H1 (cell line): ENCODE measurements around the gene CNGA1. TPM values are rescaled to one million over a fixed set of nuclear protein-coding genes. Genes with fewer than 3 reads are reported as not detected.
A peak's percentile ranks its signal among the peaks of the same experiment; 100 is the strongest.

ENCODE experiments used
- CTCF ChIA-PET: fragments of 300-600 bp; sonication (Branson Sonifier 250); formaldehyde crosslinking; loops from one replicate; lab custom pipeline; 2021; ENCODE audit not compliant: partially characterized antibody; lab: Charles Lee
- POLR2A ChIA-PET: fragments of 300-600 bp; sonication (Branson Sonifier 250); formaldehyde crosslinking; loops from one replicate; lab custom pipeline; 2021; ENCODE audit warnings: inconsistent platforms; ENCODE audit not compliant: partially characterized antibody; lab: Charles Lee
- DNase-seq, 2 experiments: peaks; one replicate each; pipeline versions ENCODE4 v3.0.0 to v3.0.0-alpha.2; 2010 to 2022; ENCODE audit warnings: low spot score in 2 of 2, low read depth in 1 of 2, mixed read lengths in 1 of 2
- FAIRE-seq: peaks from 2 replicates; lab custom pipeline; 2011; peaks lifted over from hg19 to GRCh38; lab: Jason Lieb, UNC
- H2AFZ ChIP-seq: 2 replicates; pipeline ENCODE4 v1.8.1; 2012; ENCODE audit warnings: low read length, inconsistent platforms
- H2AK5ac ChIP-seq: 2 replicates; pipeline ENCODE4 v1.6.1; 2013; ENCODE audit warnings: low read depth, low read length
- H2BK120ac ChIP-seq: replicated peaks from 2 replicates; pipeline ENCODE3; 2013; ENCODE audit warnings: low read depth, low read length, inconsistent platforms
- H2BK12ac ChIP-seq: 2 replicates; pipeline ENCODE4 v1.6.1; 2013; ENCODE audit warnings: low read depth, low read length
- H2BK15ac ChIP-seq: 2 replicates; pipeline ENCODE4 v1.6.1; 2013; ENCODE audit warnings: low read length
- H2BK20ac ChIP-seq: 2 replicates; pipeline ENCODE4 v1.6.1; 2013; ENCODE audit warnings: low read length
- H2BK5ac ChIP-seq: 2 replicates; pipeline ENCODE4 v1.6.1; 2013; ENCODE audit warnings: low read depth, low read length
- H3K14ac ChIP-seq: 2 replicates; pipeline ENCODE4 v1.6.1; 2013; ENCODE audit warnings: inconsistent platforms; ENCODE audit not compliant: insufficient read length
- H3K18ac ChIP-seq: 2 replicates; pipeline ENCODE4 v1.6.1; 2013; ENCODE audit warnings: low read length; ENCODE audit errors: extremely low read depth
- H3K23ac ChIP-seq: 2 replicates; pipeline ENCODE4 v1.6.1; 2013; ENCODE audit warnings: inconsistent platforms; ENCODE audit not compliant: insufficient read length
- H3K23me2 ChIP-seq: 2 replicates; pipeline ENCODE4 v1.6.1; 2013; ENCODE audit warnings: low read depth, low read length
- H3K27ac ChIP-seq: 2 replicates; pipeline ENCODE4 v1.6.1; 2011; ENCODE audit warnings: low read depth, low read length, inconsistent platforms
- H3K27me3 ChIP-seq, 4 experiments: replicated peaks in 1 of 4; 1 replicate in 1 of 4; 2 replicates in 3 of 4; pipeline versions ENCODE4 v1.6.1 to v1.8.1; 2011 to 2013; ENCODE audit warnings: low read length in 3 of 4, mild to moderate bottlenecking in 3 of 4, inconsistent platforms in 2 of 4, mixed read lengths in 2 of 4, moderate library complexity in 1 of 4; ENCODE audit not compliant: control insufficient read depth in 3 of 4, insufficient read depth in 3 of 4; ENCODE audit errors: extremely low read depth in 1 of 4
- H3K36me3 ChIP-seq, 4 experiments: 2 replicates each; pipeline versions ENCODE4 v1.6.1 to v1.8.1; 2011 to 2013; ENCODE audit warnings: mild to moderate bottlenecking in 4 of 4, low read length in 3 of 4, moderate library complexity in 2 of 4, control low read depth in 1 of 4, inconsistent platforms in 1 of 4; ENCODE audit not compliant: insufficient read depth in 4 of 4, control insufficient read depth in 2 of 4
- H3K4ac ChIP-seq: replicated peaks from 2 replicates; pipeline ENCODE3; 2013; ENCODE audit warnings: low read length, low read depth, mixed read lengths, inconsistent platforms; ENCODE audit not compliant: insufficient read length
- H3K4me1 ChIP-seq, 4 experiments: replicated peaks in 1 of 4; 1 replicate in 1 of 4; 2 replicates in 3 of 4; pipeline versions ENCODE4 v1.6.1 to v1.8.1; 2011 to 2013; ENCODE audit warnings: low read length in 3 of 4, inconsistent platforms in 2 of 4, mixed read lengths in 1 of 4; ENCODE audit not compliant: insufficient read depth in 4 of 4, control insufficient read depth in 3 of 4
- H3K4me2 ChIP-seq, 2 experiments: 2 replicates each; pipeline versions ENCODE4 v1.6.1 to v1.8.1; 2011 to 2013; ENCODE audit warnings: low read depth in 2 of 2, low read length in 2 of 2, control low read depth in 1 of 2, inconsistent platforms in 1 of 2, mild to moderate bottlenecking in 1 of 2; ENCODE audit not compliant: insufficient read depth in 1 of 2
- H3K4me3 ChIP-seq, 4 experiments: fragments of 200-600, 300-600 bp in 1 of 4; sonication (generic), shearing (Covaris generic), sonication (Bioruptor Twin) in 1 of 4; 2 replicates each; pipeline versions ENCODE4 v1.5.1 to v1.8.1; 2011 to 2016; ENCODE audit warnings: low read length in 4 of 4, low read depth in 3 of 4, control low read depth in 2 of 4, inconsistent platforms in 2 of 4, mild to moderate bottlenecking in 2 of 4, mixed read lengths in 1 of 4, moderate library complexity in 1 of 4; ENCODE audit not compliant: insufficient read depth in 2 of 4; ENCODE audit errors: extremely low read depth in 1 of 4
- H3K56ac ChIP-seq: replicated peaks from 2 replicates; pipeline ENCODE3; 2013; ENCODE audit warnings: low read depth, mild to moderate bottlenecking, mixed read lengths, low read length, inconsistent platforms; ENCODE audit not compliant: insufficient read length
- H3K79me1 ChIP-seq: 2 replicates; pipeline ENCODE4 v1.6.1; 2013; ENCODE audit warnings: low read depth, low read length, control low read depth
- H3K79me2 ChIP-seq, 2 experiments: 2 replicates each; pipeline versions ENCODE4 v1.6.1 to v1.8.1; 2012 to 2013; ENCODE audit warnings: low read length in 2 of 2, mild to moderate bottlenecking in 2 of 2, inconsistent platforms in 1 of 2; ENCODE audit not compliant: insufficient read depth in 2 of 2, control insufficient read depth in 1 of 2
- H3K9ac ChIP-seq, 4 experiments: replicated peaks in 1 of 4; 1 replicate in 1 of 4; 2 replicates in 3 of 4; pipeline versions ENCODE4 v1.6.1 to v1.8.1; 2011 to 2013; ENCODE audit warnings: low read depth in 3 of 4, low read length in 3 of 4, control low read depth in 2 of 4, mild to moderate bottlenecking in 2 of 4, moderate library complexity in 2 of 4, inconsistent platforms in 1 of 4; ENCODE audit errors: extremely low read depth in 1 of 4
- H3K9me3 ChIP-seq, 2 experiments: 2 replicates each; pipeline versions ENCODE4 v1.6.1 to v1.8.1; 2012 to 2013; ENCODE audit warnings: mild to moderate bottlenecking in 2 of 2, moderate library complexity in 2 of 2, control low read depth in 1 of 2, inconsistent platforms in 1 of 2, low read depth in 1 of 2, low read length in 1 of 2, mixed read lengths in 1 of 2; ENCODE audit not compliant: insufficient read depth in 2 of 2
- H4K20me1 ChIP-seq, 2 experiments: replicated peaks in 1 of 2; 2 replicates each; pipeline versions ENCODE3 to v1.8.1; 2011 to 2013; ENCODE audit warnings: inconsistent platforms in 2 of 2, low read length in 2 of 2, mild to moderate bottlenecking in 1 of 2; ENCODE audit not compliant: insufficient read depth in 2 of 2, control insufficient read depth in 1 of 2
- H4K5ac ChIP-seq: 2 replicates; pipeline ENCODE4 v1.6.1; 2013; ENCODE audit warnings: low read length, low read depth, mixed read lengths, inconsistent platforms; ENCODE audit not compliant: insufficient read length
- H4K8ac ChIP-seq: 2 replicates; pipeline ENCODE4 v1.8.0; 2013; ENCODE audit warnings: mild to moderate bottlenecking, moderate library complexity, low read length, inconsistent platforms; ENCODE audit not compliant: insufficient read depth; ENCODE audit errors: extremely low read depth
- H4K91ac ChIP-seq: replicated peaks from 2 replicates; pipeline ENCODE3; 2013; ENCODE audit warnings: low read length, mixed read lengths, inconsistent platforms; ENCODE audit not compliant: insufficient read length
- CEBPB ChIP-seq: IDR thresholded peaks from 2 replicates; pipeline ENCODE4 v1.6.1; 2012; ENCODE audit warnings: low read depth, low read length
- KDM4A ChIP-seq: IDR thresholded peaks from one replicate; pipeline ENCODE4 v1.7.1; 2012; ENCODE audit warnings: low read depth, mild to moderate bottlenecking, moderate library complexity, low read length, inconsistent platforms; ENCODE audit not compliant: severe bottlenecking
- NANOG ChIP-seq: IDR thresholded peaks from 2 replicates; pipeline ENCODE4 v1.6.1; 2011; ENCODE audit warnings: low read length, low read depth, mild to moderate bottlenecking, inconsistent platforms; ENCODE audit not compliant: insufficient read depth, poor library complexity, severe bottlenecking
- SIN3A ChIP-seq, 2 experiments: IDR thresholded peaks in 1 of 2; conservative IDR thresholded peaks in 1 of 2; 2 replicates each; pipeline ENCODE4 v1.6.1; 2011 to 2012; ENCODE audit warnings: low read length in 2 of 2, improper control_type of control experiment in 1 of 2, low read depth in 1 of 2, mild to moderate bottlenecking in 1 of 2
- SIX5 ChIP-seq: IDR thresholded peaks from 2 replicates; pipeline ENCODE4 v1.6.1; 2011; ENCODE audit warnings: mild to moderate bottlenecking, low read depth, low read length
- WGBS, 2 experiments: shearing (Covaris generic) in 1 of 2; methylation state at CpG; one replicate each; pipeline versions ENCODE4 v1.1.6 to v1.1.7; 2013 to 2015; ENCODE audit warnings: low lambda C conversion rate in 2 of 2, mixed read lengths in 2 of 2, inconsistent platforms in 1 of 2, low coverage in 1 of 2, missing lambda C conversion rate in 1 of 2; ENCODE audit not compliant: insufficient replicate concordance in 2 of 2, insufficient coverage in 1 of 2, insufficient read length in 1 of 2; ENCODE audit errors: extremely low coverage in 1 of 2, missing lambda C conversion rate in 1 of 2; 5-methylcytosine and 5-hydroxymethylcytosine counted together
- polyA plus RNA-seq, 7 experiments: library from polyadenylated mRNA; depleted of rRNA in 3 of 7; stranded (reverse) in 5 of 7; unstranded in 2 of 7; fragments of >200 nt in 5 of 7; fragments of 200-250 nt in 2 of 7; gene quantifications; 1 replicate in 5 of 7; 2 replicates in 1 of 7; 4 replicates in 1 of 7; pipeline versions ENCODE4 v1.2.1 to v1.2.3, GENCODE V29; 2011 to 2013; ENCODE audit warnings: missing spikeins in 2 of 7, mixed read lengths in 2 of 7
- total RNA-seq: library from RNA; stranded (reverse); fragmentation: NEBNext Ultra II Directional; extraction: Animal tissue kit (Norgen Biotek cat#: 25700); gene quantifications from 2 replicates; pipeline ENCODE4 v1.2.1, GENCODE V29; 2021
- TF ChIP-seq, protein P1 (sequence below): IDR thresholded peaks from 2 replicates; pipeline ENCODE4 v1.6.1; 2012; ENCODE audit warnings: low read length, inconsistent platforms
- TF ChIP-seq, protein P2 (sequence below): IDR thresholded peaks from 2 replicates; pipeline ENCODE4 v1.6.1; 2011; ENCODE audit warnings: low read depth, mild to moderate bottlenecking, low read length; ENCODE audit not compliant: insufficient read depth

Gene CNGA1
- total and polyA plus RNA-seq, 2 of the 8 experiments (the other 6 are each of a cell fraction or from before 2014, with no cell fraction given): 0.17 to 0.54 TPM

DNA sequence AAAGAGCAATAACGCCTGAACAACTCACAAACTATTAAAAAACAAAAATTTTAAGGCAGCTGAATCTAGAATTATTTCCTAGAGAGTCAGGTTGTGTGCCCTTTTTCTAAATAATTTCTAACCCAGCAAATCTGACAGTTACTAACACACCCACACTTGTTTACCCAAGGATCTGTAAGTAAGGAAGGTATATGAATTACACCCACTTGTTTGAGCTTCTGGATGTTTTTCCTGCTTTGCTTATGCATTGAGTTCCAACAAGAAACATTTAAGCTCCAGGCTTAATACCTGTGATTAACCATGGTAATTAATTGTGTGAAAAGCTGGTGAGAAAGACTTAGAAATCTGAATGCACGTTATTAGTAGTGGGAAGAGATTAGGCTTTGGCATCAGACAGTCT, 1.6 kb upstream of the CNGA1 start:
- Histone ChIP-seq H3K79me2 (no peaks in the 10 kb centered on the region), H3K79me1 (no peaks in the 10 kb centered on the region), H3K4me2 (peak overlapping the region in 1 of 2 experiments; percentile 73; a peak in 1 of 4 replicates), H4K8ac (no peak overlapping the region), H2BK20ac (no peak overlapping the region)
- WGBS, 2 experiments: 94% methylated on average over 2 of the region's 2 CpGs; no CpG with 5 or more reads in 1 of the 2 experiments
- CTCF ChIA-PET: interaction anchor here (0.6 to 3.9 kb wide), 12 partner anchors 12 to 313 kb away, joined by 3 to 45 read pairs (median 4); no protein-coding TSS in a partner anchor
- TF ChIP-seq CEBPB (no peak), KDM4A (no peak), NANOG (no peak), SIX5 (no peak), SIN3A (conservative IDR thresholded peaks at IDR 0.05 in 1 of 2, IDR thresholded peaks at IDR 0.05 in 1 of 2; ENCODE audit: low read depth in 1 of 2, low read length in 2 of 2) (no peak)
- TF ChIP-seq, protein P1, sequence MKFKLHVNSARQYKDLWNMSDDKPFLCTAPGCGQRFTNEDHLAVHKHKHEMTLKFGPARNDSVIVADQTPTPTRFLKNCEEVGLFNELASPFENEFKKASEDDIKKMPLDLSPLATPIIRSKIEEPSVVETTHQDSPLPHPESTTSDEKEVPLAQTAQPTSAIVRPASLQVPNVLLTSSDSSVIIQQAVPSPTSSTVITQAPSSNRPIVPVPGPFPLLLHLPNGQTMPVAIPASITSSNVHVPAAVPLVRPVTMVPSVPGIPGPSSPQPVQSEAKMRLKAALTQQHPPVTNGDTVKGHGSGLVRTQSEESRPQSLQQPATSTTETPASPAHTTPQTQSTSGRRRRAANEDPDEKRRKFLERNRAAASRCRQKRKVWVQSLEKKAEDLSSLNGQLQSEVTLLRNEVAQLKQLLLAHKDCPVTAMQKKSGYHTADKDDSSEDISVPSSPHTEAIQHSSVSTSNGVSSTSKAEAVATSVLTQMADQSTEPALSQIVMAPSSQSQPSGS: no peak
- TF ChIP-seq, protein P2, sequence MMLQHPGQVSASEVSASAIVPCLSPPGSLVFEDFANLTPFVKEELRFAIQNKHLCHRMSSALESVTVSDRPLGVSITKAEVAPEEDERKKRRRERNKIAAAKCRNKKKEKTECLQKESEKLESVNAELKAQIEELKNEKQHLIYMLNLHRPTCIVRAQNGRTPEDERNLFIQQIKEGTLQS: no peak
- TF ChIP-seq, all 59 proteins: peak for 0
- no peak overlapping the region for H2BK12ac ChIP-seq
- no peak overlapping the region for H3K4ac ChIP-seq
- H3K36me3 ChIP-seq: no peaks in the 10 kb centered on the region
- H3K4me1 ChIP-seq: 0 out of 7 replicates have a peak, but pooled peaks cover 0 to 2% (median 0%) of the 10 kb centered on the region in 4 experiments
- H2AFZ ChIP-seq: no peak overlapping the region
- no peak for DNase-seq
- no peak overlapping the region for H2BK15ac ChIP-seq
- no peak for FAIRE-seq
- no peak overlapping the region for H3K56ac ChIP-seq
- no peak overlapping the region for H3K27ac ChIP-seq
- H3K18ac ChIP-seq: no peak overlapping the region
- POLR2A ChIA-PET: interaction anchor here (1.0 to 1.1 kb wide), 2 partner anchors 13 to 14 kb away, joined by 3 to 6 read pairs; no protein-coding TSS in a partner anchor
- H4K5ac ChIP-seq: no peak overlapping the region
- no peak overlapping the region for H3K23ac ChIP-seq
- peaks cover 9% of the 10 kb centered on the region; the same call in 1 of the 2 replicates for H3K23me2 ChIP-seq
- no peak overlapping the region for H4K91ac ChIP-seq
- no peak overlapping the region for H2BK5ac ChIP-seq
- H2AK5ac ChIP-seq: no peak overlapping the region
- no peak overlapping the region for H3K14ac ChIP-seq
- H4K20me1 ChIP-seq: no peaks in the 10 kb centered on the region
- peaks cover 0 to 14% (median 6%) of the 10 kb centered on the region in 4 experiments; a peak in 5 of 7 replicates for H3K27me3 ChIP-seq
- no peak overlapping the region for H3K9ac ChIP-seq
- no peaks in the 10 kb centered on the region for H3K9me3 ChIP-seq
- no peak overlapping the region; a peak in 1 of 8 replicates for H3K4me3 ChIP-seq
- no peak overlapping the region for H2BK120ac ChIP-seq
